ENCODE data around the gene SCNN1A. TPM values are rescaled to one million over a fixed set of nuclear protein-coding genes. Genes with fewer than 3 reads are reported as not detected.

SCNN1A gene
- total and polyA plus RNA-seq, 2 of the 13 experiments (the other 11 are each of a cell fraction or from before 2014, with no cell fraction given): 1.5 to 14.6 TPM

DNA sequence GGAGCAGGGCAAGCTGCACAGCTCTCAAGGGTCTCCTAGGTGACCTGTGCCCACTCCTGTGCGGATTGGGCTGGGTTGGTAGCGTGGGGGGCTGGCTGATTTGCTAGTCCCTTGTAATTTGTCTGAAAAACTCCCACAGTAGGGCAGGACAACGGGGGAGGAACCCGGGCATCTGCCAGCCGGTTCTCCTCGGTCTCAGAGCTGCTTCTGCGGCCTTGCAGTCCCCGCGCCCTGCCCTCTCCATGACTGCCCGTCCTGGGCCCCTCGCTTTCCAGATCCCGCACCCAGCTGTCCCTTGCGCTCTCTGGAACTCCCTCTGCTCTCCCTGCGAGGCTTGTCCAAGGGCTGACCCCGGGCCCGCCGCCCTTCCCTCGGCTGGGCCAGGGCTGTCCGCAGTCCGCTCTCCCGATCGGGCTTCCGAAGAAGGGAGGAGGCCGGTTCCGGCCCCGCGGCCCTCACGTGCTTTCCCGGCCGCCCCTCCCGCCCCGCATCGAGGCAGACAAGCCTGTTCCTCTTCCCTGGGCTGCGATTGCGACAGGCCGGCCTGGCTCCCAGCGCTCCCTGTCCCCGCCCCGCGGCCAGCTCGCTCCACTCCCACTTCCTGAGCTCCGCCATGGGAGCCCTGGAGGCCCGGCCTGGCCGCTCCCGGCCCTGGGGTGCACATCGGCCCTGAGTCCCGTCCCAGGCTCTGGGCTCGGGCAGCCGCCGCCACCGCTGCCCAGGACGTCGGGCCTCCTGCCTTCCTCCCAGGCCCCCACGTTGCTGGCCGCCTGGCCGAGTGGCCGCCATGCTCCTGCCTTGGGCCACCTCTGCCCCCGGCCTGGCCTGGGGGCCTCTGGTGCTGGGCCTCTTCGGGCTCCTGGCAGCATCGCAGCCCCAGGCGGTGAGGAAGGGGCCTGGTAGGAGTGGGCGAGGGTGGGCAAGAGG is 8.5 kb upstream of the SCNN1A start, which contains the start of gene LTBR (continued):
- TF ChIP-seq, protein P1, sequence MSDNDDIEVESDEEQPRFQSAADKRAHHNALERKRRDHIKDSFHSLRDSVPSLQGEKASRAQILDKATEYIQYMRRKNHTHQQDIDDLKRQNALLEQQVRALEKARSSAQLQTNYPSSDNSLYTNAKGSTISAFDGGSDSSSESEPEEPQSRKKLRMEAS (IDR thresholded peaks at IDR 0.05): peak; percentile 97
- TF ChIP-seq MAZ (IDR thresholded peaks at IDR 0.05; ENCODE audit: borderline replicate concordance, low read depth, low read length): peak; percentile 64; the same call in 1 of the 2 replicates
- TF ChIP-seq MAZ (CRISPR knock-in tag; IDR thresholded peaks at IDR 0.05; ENCODE audit: low read depth): peak; percentile 98
- peak; percentile 88 for TF ChIP-seq IRF2 (CRISPR knock-in tag; IDR thresholded peaks at IDR 0.05)
- TF ChIP-seq SRSF4 (IDR thresholded peaks at IDR 0.05; ENCODE audit: low read depth, low read length, poor library complexity, severe bottlenecking): no peak
- peak; percentile 88 for TF ChIP-seq ZKSCAN8 (CRISPR knock-in tag; IDR thresholded peaks at IDR 0.05; ENCODE audit: borderline replicate concordance)
- TF ChIP-seq FOXK2 (IDR thresholded peaks at IDR 0.05): no peak
- no peak for TF ChIP-seq ZMAT5 (CRISPR knock-in tag; IDR thresholded peaks at IDR 0.05; ENCODE audit: borderline replicate concordance, low read depth)
- TF ChIP-seq ZNF703 (CRISPR knock-in tag; IDR thresholded peaks at IDR 0.05; ENCODE audit: borderline replicate concordance): peak; percentile 82
- TF ChIP-seq ZNF337 (CRISPR knock-in tag; IDR thresholded peaks at IDR 0.05; ENCODE audit: borderline replicate concordance, low read depth): peak; percentile 77; the same call in 1 of the 2 replicates
- TF ChIP-seq ZFP41 (CRISPR knock-in tag; IDR thresholded peaks at IDR 0.05; ENCODE audit: borderline replicate concordance): peak; percentile 94; the same call in 1 of the 2 replicates
- TF ChIP-seq HMGA1 (CRISPR knock-in tag; conservative IDR thresholded peaks at IDR 0.05): no peak
- peak; percentile 76; the same call in 1 of the 2 replicates for TF ChIP-seq THAP7 (CRISPR knock-in tag; IDR thresholded peaks at IDR 0.05)
- peak; percentile 92 for TF ChIP-seq ZZZ3 (CRISPR knock-in tag; IDR thresholded peaks at IDR 0.05; ENCODE audit: borderline replicate concordance)
- no peak for TF ChIP-seq SSRP1 (CRISPR knock-in tag; IDR thresholded peaks at IDR 0.05)
- no peak; the same call in 1 of the 2 replicates for TF ChIP-seq ZSCAN29 (CRISPR knock-in tag; conservative IDR thresholded peaks at IDR 0.05)
- TF ChIP-seq ZNF512B (CRISPR knock-in tag; IDR thresholded peaks at IDR 0.05; ENCODE audit: borderline replicate concordance): no peak
- peak; percentile 58; the same call in 1 of the 2 replicates for TF ChIP-seq ZNF12 (CRISPR knock-in tag; IDR thresholded peaks at IDR 0.05)
- no peak for TF ChIP-seq PCBP2 (optimal IDR thresholded peaks at IDR 0.05; ENCODE audit: low read depth, low read length, poor library complexity, severe bottlenecking)
- no peak; the same call in 1 of the 2 replicates for TF ChIP-seq ZNF296 (CRISPR knock-in tag; conservative IDR thresholded peaks at IDR 0.05)
- TF ChIP-seq CHCHD3 (CRISPR knock-in tag; IDR thresholded peaks at IDR 0.05): no peak
- TF ChIP-seq, protein P2, sequence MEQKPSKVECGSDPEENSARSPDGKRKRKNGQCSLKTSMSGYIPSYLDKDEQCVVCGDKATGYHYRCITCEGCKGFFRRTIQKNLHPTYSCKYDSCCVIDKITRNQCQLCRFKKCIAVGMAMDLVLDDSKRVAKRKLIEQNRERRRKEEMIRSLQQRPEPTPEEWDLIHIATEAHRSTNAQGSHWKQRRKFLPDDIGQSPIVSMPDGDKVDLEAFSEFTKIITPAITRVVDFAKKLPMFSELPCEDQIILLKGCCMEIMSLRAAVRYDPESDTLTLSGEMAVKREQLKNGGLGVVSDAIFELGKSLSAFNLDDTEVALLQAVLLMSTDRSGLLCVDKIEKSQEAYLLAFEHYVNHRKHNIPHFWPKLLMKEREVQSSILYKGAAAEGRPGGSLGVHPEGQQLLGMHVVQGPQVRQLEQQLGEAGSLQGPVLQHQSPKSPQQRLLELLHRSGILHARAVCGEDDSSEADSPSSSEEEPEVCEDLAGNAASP (CRISPR knock-in tag; IDR thresholded peaks at IDR 0.05; ENCODE audit: borderline replicate concordance): peak; percentile 82
- peak; percentile 84; the same call in 1 of the 2 replicates for TF ChIP-seq ZNF558 (CRISPR knock-in tag; IDR thresholded peaks at IDR 0.05; ENCODE audit: borderline replicate concordance)

Data from HepG2 (cell line).